OCI-LY3 (cell line): Measurements from ENCODE around the gene ORC3.

Source experiments
- EZH2phosphoT487 ChIP-seq: fragments of 200-600 bp; shearing (Covaris generic); IDR thresholded peaks from 2 replicates; pipeline ENCODE4 v1.6.1; 2018; ENCODE audit warnings: antibody characterized with exemption, mixed run types, low read depth
- TF ChIP-seq, protein P1 (sequence below): fragments of 200-600, 300-600 bp; sonication (generic); IDR thresholded peaks from 2 replicates; pipeline ENCODE4 v1.5.1; 2014; ENCODE audit warnings: antibody characterized with exemption, low read length, low read depth

GRCh38 chr6:87670707-87671106, 80.8 kb downstream of the ORC3 start:
- TF ChIP-seq, protein P1, sequence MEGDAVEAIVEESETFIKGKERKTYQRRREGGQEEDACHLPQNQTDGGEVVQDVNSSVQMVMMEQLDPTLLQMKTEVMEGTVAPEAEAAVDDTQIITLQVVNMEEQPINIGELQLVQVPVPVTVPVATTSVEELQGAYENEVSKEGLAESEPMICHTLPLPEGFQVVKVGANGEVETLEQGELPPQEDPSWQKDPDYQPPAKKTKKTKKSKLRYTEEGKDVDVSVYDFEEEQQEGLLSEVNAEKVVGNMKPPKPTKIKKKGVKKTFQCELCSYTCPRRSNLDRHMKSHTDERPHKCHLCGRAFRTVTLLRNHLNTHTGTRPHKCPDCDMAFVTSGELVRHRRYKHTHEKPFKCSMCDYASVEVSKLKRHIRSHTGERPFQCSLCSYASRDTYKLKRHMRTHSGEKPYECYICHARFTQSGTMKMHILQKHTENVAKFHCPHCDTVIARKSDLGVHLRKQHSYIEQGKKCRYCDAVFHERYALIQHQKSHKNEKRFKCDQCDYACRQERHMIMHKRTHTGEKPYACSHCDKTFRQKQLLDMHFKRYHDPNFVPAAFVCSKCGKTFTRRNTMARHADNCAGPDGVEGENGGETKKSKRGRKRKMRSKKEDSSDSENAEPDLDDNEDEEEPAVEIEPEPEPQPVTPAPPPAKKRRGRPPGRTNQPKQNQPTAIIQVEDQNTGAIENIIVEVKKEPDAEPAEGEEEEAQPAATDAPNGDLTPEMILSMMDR: no peak
- no peak for TF ChIP-seq EZH2phosphoT487
